ENCODE data around the gene BROX.

BROX gene

GRCh38 chr1:222694927-222695326 lies 17.4 kb upstream of the BROX start:
- no peak for DNase-seq (ENCODE audit: low read depth)
- TF ChIP-seq CTCF (IDR thresholded peaks at IDR 0.05; ENCODE audit: insufficient read depth, low read depth, low read length, missing control alignments) = no peak
- H3K4me3 ChIP-seq (ENCODE audit: low read length) = no peak overlapping the region

DNA sequence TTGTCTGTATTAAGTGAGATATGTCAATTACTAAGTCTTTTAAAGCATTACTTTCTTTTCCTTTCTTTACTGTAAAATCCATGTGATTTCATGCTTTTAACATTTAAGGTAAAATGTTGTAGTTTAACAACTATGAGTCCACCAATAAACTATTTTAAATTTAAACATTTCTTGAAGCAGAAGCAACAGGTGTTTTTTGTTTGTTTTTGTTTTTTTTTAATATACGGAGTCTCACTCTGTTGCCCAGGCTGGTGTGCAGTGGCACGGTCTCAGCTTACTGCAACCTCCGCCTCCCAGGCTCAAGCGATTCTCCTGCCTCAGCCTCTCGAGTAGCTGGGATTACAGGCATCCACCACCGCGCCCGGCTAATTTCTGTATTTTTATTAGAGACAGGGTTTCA lies 15.6 kb upstream of the BROX start:
- no peak for DNase-seq (ENCODE audit: low read depth)
- no peak overlapping the region for H3K4me3 ChIP-seq (ENCODE audit: low read length)
- TF ChIP-seq CTCF (IDR thresholded peaks at IDR 0.05; ENCODE audit: insufficient read depth, low read depth, low read length, missing control alignments) = no peak

DNA sequence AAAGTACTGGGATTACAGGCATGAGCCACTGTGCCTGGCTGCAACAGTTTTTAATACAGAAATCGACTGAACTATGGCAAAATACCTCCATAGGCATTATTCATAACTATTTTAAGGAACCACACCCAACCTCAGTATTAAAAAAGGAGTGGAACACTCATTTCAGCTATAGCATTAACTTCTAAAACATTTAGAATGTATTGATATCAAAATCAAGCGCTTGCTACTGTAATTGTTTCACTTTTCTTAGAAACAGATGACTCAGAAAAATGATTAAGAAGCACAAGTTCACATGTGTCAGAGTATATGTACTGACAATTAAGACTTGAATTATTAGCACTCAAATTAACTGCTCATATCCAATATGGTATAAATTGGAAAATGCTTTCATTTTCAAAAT lies 15.2 kb upstream of the BROX start:
- no peak overlapping the region for H3K4me3 ChIP-seq (ENCODE audit: low read length)
- TF ChIP-seq CTCF (IDR thresholded peaks at IDR 0.05; ENCODE audit: insufficient read depth, low read depth, low read length, missing control alignments) = no peak
- peak; percentile 30 for DNase-seq (ENCODE audit: low read depth)

DNA sequence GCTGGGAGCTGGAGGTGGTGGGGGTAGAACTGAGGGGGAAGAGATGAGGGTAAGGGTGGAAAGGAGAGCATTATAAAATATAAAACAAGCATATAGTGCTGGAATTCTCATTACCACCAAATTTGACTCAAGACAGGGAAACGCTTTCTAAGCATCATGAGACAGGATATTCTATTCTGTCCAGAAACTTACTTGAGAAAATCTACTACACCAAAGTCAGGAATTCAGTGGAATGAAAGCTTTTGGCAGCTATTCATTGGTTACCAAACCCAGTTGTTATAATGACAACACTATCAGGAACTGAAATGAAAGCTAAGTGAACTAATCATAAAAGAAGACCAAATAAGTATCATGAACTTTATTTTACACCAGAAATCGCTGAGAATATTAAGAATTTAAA lies 14.5 kb upstream of the BROX start:
- DNase-seq (ENCODE audit: low read depth) = no peak
- no peak overlapping the region for H3K4me3 ChIP-seq (ENCODE audit: low read length)
- TF ChIP-seq CTCF (IDR thresholded peaks at IDR 0.05; ENCODE audit: insufficient read depth, low read depth, low read length, missing control alignments) = no peak

DNA sequence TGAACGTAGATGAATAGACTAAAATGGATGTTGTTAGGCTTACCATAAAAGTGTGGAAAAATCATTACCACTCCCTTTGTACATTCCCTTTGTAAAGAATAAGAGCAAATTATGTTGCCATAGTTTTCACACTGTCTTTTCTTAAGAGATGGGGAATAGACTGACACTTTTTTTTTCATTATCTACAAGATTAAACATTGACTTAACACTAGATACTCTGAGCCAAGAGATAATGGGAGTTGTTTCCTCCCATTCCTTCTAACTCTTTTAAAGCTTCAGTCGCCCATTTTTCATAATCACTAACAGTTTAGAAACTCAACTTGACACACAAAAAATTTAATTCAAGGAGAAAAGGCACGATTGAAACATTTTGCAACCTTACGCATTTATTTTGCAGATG lies 10.2 kb upstream of the BROX start:
- H3K4me3 ChIP-seq (ENCODE audit: low read length) = no peak overlapping the region
- no peak for DNase-seq (ENCODE audit: low read depth)
- TF ChIP-seq CTCF (IDR thresholded peaks at IDR 0.05; ENCODE audit: insufficient read depth, low read depth, low read length, missing control alignments) = no peak

GRCh38 chr1:222704260-222704659 lies 8.1 kb upstream of the BROX start:
- no peak for DNase-seq (ENCODE audit: low read depth)
- H3K4me3 ChIP-seq (ENCODE audit: low read length) = no peak overlapping the region
- no peak for TF ChIP-seq CTCF (IDR thresholded peaks at IDR 0.05; ENCODE audit: insufficient read depth, low read depth, low read length, missing control alignments)

DNA sequence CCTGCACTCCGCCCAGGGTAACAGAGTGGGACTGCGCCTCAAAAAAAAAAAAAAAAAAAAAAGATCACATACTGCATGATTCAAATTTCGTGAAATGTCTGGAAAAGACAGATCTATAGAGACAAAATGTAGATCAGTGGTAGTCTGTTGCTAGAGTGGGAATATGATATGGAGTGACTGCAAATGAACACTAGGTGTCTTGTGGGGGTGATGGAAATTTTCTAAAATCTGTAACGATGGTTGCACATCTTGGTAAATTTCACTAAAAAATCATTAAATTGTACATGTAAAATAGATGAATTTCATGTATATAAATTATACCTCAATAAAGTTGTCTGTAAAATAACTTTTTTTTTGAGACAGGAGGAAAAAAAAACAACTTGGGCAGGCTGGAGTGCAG lies 5.5 kb upstream of the BROX start:
- no peak for DNase-seq (ENCODE audit: low read depth)
- TF ChIP-seq CTCF (IDR thresholded peaks at IDR 0.05; ENCODE audit: insufficient read depth, low read depth, low read length, missing control alignments) = no peak
- no peak overlapping the region for H3K4me3 ChIP-seq (ENCODE audit: low read length)

Data from epithelial cell of esophagus (primary cell).